ENCODE results near the gene SH3BP5.

Gene SH3BP5

GRCh38 chr3:15332405-15333098 is at the start of gene SH3BP5:
SH3BP5 (minus strand) TSS chr3:15332586; CDS start chr3:15332408, 178 bp downstream.
- H3K27me3 ChIP-seq (replicated peaks), result no peaks in the 10 kb centered on the region
- no peaks in the 10 kb centered on the region for H3K36me3 ChIP-seq (replicated peaks)
- no peak within 1 kb of the TSS for H3K27ac ChIP-seq
- TF ChIP-seq, protein P1, sequence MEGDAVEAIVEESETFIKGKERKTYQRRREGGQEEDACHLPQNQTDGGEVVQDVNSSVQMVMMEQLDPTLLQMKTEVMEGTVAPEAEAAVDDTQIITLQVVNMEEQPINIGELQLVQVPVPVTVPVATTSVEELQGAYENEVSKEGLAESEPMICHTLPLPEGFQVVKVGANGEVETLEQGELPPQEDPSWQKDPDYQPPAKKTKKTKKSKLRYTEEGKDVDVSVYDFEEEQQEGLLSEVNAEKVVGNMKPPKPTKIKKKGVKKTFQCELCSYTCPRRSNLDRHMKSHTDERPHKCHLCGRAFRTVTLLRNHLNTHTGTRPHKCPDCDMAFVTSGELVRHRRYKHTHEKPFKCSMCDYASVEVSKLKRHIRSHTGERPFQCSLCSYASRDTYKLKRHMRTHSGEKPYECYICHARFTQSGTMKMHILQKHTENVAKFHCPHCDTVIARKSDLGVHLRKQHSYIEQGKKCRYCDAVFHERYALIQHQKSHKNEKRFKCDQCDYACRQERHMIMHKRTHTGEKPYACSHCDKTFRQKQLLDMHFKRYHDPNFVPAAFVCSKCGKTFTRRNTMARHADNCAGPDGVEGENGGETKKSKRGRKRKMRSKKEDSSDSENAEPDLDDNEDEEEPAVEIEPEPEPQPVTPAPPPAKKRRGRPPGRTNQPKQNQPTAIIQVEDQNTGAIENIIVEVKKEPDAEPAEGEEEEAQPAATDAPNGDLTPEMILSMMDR (IDR thresholded peaks at IDR 0.05; ENCODE audit: low read depth, low read length, missing control alignments), result peak; percentile 50
- peak within 1 kb of the TSS; percentile 94 for H3K4me3 ChIP-seq (ENCODE audit: low read depth, low read length)
- DNase-seq, result peak; percentile 37
- in situ Hi-C loops (cut with HindIII; ENCODE audit: low pct_ligation_motif_present, low sequenced_read_pairs), result no loop called here

DNA sequence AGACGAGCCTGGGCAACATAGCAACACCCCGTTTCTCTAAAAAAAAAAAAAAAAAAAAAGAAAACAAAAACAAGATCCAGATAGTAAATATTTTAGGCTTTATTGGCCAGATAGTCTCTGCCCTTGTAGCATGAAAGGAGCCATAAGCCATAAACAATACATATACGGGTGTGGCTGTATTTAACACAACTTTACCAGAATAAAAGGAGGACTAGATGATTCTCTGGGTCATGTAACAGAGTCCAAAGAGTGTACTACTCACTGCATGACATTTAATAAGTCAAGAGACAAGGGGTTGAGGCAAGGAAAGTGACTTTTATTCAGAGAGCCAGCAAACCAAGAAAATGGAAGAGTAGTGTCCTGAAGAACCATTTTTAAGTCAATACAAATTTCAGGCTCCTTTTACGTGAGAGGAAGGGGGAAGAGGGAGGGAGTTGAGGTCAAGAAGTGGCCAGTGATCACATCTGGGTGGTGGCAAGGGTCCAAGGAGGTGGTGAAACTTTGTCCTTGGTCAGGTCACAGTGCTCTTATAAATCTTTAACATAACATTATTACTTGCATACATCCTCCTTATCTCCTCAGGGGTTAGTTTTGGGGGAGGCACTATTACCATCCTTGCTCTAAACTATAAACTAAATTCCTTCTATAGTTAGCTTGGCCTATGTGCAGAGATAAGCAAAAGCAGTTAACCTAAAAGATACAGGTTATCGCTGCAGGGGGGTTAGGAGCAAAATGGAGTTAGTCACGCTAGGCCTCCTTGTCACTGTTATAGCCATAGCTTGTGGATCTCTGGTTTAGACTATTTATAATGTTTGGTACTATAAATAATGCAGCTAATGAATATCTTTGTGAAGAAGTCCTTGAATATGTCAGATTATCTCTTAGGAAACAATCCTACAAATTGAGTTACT is 48.8 kb upstream of the SH3BP5 start:
- no peaks in the 10 kb centered on the region for H3K36me3 ChIP-seq (replicated peaks)
- no peak overlapping the region for H3K4me3 ChIP-seq (ENCODE audit: low read depth, low read length)
- no peak overlapping the region for H3K27ac ChIP-seq
- no peak for DNase-seq
- in situ Hi-C loops (cut with HindIII; ENCODE audit: low pct_ligation_motif_present, low sequenced_read_pairs), result no loop called here
- H3K27me3 ChIP-seq (replicated peaks), result no peaks in the 10 kb centered on the region
- TF ChIP-seq, protein P1 (IDR thresholded peaks at IDR 0.05; ENCODE audit: low read depth, low read length, missing control alignments), result no peak

DNA sequence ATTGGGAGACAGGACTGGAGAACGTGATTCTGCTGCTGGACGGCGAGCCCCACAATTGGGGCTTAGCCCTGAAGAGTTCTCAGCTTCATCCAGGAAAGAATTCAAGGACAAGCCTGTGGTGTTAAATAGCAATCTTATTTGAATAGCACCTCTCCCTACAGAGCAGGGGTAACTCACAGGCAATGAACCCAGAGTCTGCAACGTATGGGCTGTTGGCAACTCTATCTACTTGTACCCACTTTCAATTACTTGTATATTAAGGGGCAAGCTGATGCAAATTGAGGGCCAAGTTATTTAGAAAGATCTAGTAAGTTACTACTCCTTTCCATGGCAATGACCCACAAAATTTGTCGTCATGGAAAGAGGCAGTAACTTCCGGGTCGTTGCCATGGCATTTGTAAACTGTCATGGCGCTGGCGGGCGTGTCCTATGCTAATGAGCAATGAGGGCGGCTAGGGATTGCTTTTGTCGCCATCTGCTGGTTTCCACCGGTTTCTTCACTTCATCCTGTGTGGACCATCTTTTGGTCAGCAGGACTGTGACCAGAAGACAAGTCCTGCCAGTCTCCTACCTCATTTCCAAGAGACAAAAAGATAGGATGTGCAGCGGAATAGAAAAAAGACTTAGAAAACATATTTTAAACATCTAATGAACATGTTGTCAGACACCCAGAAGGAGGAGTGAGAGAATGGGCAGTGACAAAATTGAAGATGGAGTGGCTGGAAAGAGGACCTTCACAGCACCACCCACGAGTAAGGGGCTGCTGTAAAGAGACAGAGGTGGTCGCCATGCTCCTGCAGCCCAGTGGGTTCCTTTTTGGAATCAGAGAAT is 45.8 kb upstream of the SH3BP5 start:
- Histone ChIP-seq H3K36me3 (replicated peaks) (no peaks in the 10 kb centered on the region), H3K27ac (peak overlapping the region; percentile 49), H3K27me3 (replicated peaks) (no peaks in the 10 kb centered on the region), H3K4me3 (ENCODE audit: low read depth, low read length) (no peak overlapping the region)
- in situ Hi-C loops (cut with HindIII; ENCODE audit: low pct_ligation_motif_present, low sequenced_read_pairs), result no loop called here
- TF ChIP-seq, protein P1 (IDR thresholded peaks at IDR 0.05; ENCODE audit: low read depth, low read length, missing control alignments), result peak; percentile 90
- DNase-seq, result peak; percentile 97

DNA sequence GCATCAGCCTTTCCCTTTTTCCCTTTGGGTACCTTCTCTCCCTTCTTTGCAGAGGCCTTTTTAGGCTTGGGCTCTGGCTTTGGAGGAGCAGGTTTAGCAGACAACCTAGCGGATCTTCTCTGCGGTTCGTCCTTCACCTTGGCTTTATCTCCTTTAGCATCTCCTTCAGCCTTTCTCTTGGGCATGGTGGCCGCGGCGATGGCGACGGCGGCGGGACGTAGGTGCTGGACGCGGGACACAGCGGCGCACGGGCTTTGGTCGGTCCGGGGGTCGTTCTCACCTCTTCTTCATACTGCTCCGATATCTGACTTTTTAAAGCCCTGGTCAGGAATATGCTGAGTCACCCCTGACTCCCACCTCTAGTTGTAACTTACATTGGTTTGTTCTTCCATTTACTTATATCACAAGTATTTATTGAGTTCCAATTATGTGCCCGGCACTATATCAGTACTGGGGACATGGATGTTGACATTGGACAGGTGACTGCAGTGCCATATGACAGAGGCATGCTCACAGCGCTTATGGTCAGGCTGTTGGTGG is 43.1 kb upstream of the SH3BP5 start:
- in situ Hi-C loops (cut with HindIII; ENCODE audit: low pct_ligation_motif_present, low sequenced_read_pairs), result no loop called here
- no peak for DNase-seq
- TF ChIP-seq, protein P1 (IDR thresholded peaks at IDR 0.05; ENCODE audit: low read depth, low read length, missing control alignments), result no peak
- Histone ChIP-seq H3K27ac (no peak overlapping the region), H3K4me3 (ENCODE audit: low read depth, low read length) (no peak overlapping the region), H3K27me3 (replicated peaks) (no peaks in the 10 kb centered on the region), H3K36me3 (replicated peaks) (no peaks in the 10 kb centered on the region)

DNA sequence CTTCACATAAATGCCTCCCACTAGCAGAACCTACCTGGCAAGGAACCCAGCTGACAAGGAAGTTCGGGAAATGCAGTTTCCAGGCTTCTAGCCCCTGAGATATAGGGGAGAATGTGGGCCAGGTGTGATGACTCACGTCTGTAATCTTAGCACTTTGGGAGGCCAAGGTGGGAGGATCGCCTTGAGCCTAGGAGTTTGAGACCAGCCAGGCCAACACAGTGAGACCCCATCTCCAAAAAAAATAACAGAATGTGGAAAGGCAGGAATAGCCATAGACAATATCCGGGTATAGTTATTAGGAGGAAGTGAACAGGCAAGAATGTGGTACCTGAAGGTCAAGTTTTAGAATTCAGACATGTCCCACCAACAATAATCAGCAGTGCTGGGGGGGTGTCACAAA is 40.5 kb upstream of the SH3BP5 start:
- H3K4me3 ChIP-seq (ENCODE audit: low read depth, low read length), result no peak overlapping the region
- H3K27me3 ChIP-seq (replicated peaks), result no peaks in the 10 kb centered on the region
- H3K27ac ChIP-seq, result no peak overlapping the region
- TF ChIP-seq, protein P1 (IDR thresholded peaks at IDR 0.05; ENCODE audit: low read depth, low read length, missing control alignments), result no peak
- in situ Hi-C loops (cut with HindIII; ENCODE audit: low pct_ligation_motif_present, low sequenced_read_pairs), result no loop called here
- no peak for DNase-seq
- no peaks in the 10 kb centered on the region for H3K36me3 ChIP-seq (replicated peaks)
